Mononuclear cell (primary cell): ENCODE results near the gene ZNF629. TPM values are rescaled to one million over a fixed set of nuclear protein-coding genes. Genes with fewer than 3 reads are reported as not detected.

Experiments
- H3K27me3 ChIP-seq: 2 replicates; pipeline ENCODE4 v1.6.0; 2011; ENCODE audit warnings: low read length, control low read depth; ENCODE audit not compliant: insufficient read depth
- H3K4me1 ChIP-seq: 2 replicates; pipeline ENCODE4 v1.5.1; 2011; ENCODE audit warnings: mild to moderate bottlenecking, low read length, control low read depth; ENCODE audit not compliant: insufficient read depth
- H3K4me3 ChIP-seq: 2 replicates; pipeline ENCODE4 v1.5.1; 2011; ENCODE audit warnings: mild to moderate bottlenecking, low read length, moderate library complexity
- H3K9me3 ChIP-seq: 2 replicates; pipeline ENCODE4 v1.5.1; 2011; ENCODE audit warnings: low read depth, mild to moderate bottlenecking, control low read depth, low read length
- total RNA-seq: library from RNA; depleted of rRNA; stranded (reverse); fragments of >200 nt; gene quantifications from one replicate; pipeline ENCODE4 v1.2.3, GENCODE V29; 2012

ZNF629 gene
- total RNA-seq, 1 donor = 3.4 TPM

- Histone ChIP-seq H3K4me3 (no peak overlapping the region), H3K27me3 (no peaks in the 10 kb centered on the region), H3K4me1 (peaks cover 33% of the 10 kb centered on the region), H3K9me3 (no peaks in the 10 kb centered on the region)
These were observed 15.9 kb upstream of the ZNF629 start for GRCh38 chr16:30802936-30803335.

DNA sequence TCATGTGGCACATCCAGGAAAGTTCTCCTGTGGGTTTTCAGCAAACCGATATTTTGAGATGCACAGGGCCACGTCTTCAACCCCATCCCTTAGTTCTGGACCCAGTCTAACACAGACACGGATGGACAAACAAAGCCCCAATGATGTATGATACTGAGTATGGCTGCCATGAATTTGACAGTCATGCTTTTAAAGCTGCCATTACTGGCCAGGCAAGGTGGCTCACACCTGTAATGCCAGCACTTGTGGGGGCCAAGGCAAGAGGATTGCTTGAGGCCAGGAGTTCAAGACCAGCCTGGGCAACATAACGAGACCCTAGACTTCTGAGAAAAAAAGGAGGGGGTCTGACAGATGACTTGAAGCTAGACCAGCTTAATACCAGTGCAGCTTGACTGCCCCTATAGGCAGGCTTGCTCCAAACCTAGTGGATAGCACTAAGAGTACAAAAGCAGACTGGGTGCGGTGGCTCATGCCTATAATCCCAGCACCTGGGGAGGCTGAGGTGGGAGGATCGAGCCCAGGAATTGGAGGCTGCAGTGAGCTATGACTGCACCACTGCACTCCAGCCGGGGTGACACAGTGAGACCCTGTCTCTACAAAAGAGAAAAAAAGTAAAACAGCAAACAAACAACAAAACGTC lies 10.8 kb upstream of the ZNF629 start:
- Histone ChIP-seq H3K27me3 (no peaks in the 10 kb centered on the region), H3K4me1 (peaks cover 3% of the 10 kb centered on the region), H3K4me3 (no peak overlapping the region), H3K9me3 (no peaks in the 10 kb centered on the region)

DNA sequence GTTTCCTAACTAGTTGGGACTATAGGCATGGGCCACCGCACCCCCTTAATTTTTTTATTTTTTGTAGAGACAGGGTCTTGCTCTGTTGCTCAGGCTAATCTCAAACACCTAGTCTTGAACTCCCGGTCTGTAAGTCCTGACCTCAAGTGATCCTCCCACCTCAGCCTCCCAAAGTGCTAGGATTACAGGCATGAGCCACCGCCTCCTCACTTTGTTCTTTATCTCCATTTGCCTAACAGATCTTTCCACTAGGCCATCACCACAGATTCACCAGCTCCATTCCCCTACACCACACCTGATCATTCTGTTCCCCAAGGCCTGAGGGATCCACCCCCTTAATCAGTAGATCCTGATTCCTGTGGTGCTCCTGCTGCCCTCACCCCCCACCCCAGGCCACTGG lies 7.6 kb upstream of the ZNF629 start:
- Histone ChIP-seq H3K27me3 (no peaks in the 10 kb centered on the region), H3K4me3 (no peak overlapping the region), H3K9me3 (no peaks in the 10 kb centered on the region), H3K4me1 (no peaks in the 10 kb centered on the region)

GRCh38 chr16:30793508-30794069 lies 6.6 kb upstream of the ZNF629 start:
- H3K4me3 ChIP-seq = no peak overlapping the region
- H3K4me1 ChIP-seq = no peaks in the 10 kb centered on the region
- H3K9me3 ChIP-seq = no peaks in the 10 kb centered on the region
- no peaks in the 10 kb centered on the region for H3K27me3 ChIP-seq

DNA sequence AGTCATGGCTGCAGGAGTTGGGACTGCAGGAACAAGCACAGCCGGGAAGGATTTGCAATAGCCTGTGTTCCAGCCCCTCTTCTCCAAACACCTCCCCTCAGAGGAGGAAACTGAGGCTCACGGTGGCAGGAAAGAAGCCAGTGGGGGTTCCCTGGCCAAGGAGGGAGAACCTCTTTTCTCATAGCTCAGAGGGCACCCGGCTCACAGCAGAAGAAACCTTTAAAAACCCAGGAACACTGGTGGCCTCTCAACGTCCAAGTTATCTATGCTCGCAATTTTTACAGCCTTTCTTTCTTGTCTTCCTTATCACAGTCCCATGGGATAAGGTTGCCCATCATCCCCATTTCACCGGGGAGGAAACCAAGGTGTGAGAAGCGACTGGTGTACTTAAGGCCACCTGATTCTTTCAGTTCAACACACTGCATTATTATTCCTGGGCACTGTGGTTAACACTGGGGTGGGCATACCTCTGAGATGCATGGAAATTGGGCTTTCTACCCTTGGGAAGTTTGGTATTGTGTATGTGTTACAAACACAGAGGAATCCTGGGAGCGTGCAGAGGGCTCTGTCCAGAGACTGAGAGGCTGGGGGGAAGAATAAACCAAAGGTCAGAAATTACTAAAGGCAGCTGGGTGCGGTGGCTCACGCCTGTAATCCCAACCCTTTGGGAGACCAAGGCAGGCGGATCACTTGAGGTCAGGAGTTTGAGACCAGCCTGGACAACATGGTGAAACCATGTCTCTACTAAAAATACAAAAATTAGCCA lies 791 bp upstream of the ZNF629 start:
- H3K4me3 ChIP-seq = peak overlapping the region; percentile 72
- no peaks in the 10 kb centered on the region for H3K9me3 ChIP-seq
- peaks cover 22% of the 10 kb centered on the region for H3K4me1 ChIP-seq
- no peaks in the 10 kb centered on the region for H3K27me3 ChIP-seq

DNA sequence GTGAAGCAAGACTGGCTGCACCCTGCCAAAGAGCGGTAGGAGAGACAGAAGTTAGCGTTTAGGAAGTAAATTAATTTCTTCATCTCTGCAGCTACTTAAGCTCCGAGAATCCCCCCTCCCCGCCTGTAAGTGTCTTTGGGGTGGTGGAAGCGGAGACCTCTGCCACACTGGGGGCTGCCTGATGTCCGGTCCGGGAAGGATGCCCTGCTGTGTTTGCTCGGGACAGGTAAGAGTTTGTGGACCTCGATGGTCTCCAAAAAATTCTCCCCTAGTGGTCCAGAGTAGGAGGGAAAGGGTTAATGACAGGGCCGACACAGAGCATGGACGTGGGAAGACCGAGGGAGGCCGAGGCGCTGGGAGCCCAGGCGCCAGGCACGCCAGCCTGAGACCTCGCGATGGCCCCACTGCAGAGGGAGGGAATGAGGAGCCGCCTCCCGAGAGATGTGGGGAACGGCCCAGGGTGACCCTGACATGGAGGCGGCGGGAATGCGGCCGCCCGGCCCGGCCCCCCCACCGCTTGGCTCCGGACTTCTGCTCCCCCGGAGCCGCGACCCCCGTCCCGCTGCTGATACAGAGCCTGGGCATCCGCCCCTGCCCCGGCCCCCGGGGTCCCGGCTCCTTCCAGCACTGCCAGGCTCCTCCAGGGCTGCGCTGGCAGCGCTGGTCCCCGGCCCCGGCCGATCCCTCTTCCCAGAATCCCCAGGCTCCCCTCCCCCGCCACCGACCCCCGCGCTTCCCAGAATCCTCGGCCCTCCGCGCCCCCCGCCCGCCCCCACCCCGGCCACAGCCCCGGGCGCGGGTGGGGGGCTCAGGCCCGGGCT lies 680 bp downstream of the ZNF629 start:
- Histone ChIP-seq H3K4me3 (peak overlapping the region; percentile 72), H3K27me3 (no peaks in the 10 kb centered on the region), H3K9me3 (no peaks in the 10 kb centered on the region), H3K4me1 (peaks cover 22% of the 10 kb centered on the region)

DNA sequence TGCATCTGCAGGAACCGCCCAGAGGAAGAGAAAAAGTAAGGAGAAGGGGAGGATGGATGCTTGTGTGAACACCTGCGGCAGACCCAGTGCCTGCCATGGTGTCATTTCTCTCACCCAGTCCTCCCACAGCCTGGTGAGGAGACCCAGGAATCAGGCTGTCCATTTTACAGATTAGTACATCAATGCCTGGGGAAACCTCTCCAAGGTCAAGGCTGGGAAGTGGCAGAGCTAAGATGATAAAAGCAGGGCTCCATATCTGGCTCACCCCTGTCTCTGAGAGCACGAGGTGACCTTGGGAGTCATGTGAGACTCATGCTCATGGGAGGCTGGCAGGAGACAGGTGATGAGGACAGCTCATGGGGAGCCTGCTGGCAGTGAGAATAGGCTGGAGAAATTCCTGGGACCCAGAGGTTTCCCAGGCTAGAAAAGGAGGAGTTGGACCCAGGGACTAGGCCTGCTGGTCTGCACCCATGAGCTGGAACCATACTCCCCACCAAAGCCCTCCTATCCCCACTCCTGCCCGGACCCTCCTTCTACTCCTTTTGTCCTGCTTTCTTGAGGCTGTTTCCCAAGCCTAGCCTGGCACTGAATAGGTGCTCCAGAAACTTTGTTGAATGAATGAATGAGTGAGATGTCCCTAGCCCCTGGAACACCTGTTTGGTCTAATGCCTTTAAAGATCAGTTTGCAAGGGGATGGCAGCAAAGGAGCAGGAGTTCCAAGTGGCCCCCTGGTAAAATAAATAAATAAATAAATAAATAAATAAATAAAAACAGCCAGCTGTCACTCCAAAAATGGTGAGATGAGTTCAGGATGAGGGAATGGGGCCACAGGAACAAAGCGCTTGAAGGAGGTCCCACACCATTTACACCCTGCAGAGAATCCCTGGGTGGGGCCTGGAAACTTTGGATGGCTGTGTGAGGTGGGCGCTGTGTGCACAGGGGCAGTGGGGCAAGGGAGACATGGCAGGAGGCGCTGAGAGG lies 1.6 kb downstream of the ZNF629 start:
- Histone ChIP-seq H3K4me1 (peaks cover 30% of the 10 kb centered on the region), H3K9me3 (no peaks in the 10 kb centered on the region), H3K4me3 (no peak overlapping the region), H3K27me3 (no peaks in the 10 kb centered on the region)

DNA sequence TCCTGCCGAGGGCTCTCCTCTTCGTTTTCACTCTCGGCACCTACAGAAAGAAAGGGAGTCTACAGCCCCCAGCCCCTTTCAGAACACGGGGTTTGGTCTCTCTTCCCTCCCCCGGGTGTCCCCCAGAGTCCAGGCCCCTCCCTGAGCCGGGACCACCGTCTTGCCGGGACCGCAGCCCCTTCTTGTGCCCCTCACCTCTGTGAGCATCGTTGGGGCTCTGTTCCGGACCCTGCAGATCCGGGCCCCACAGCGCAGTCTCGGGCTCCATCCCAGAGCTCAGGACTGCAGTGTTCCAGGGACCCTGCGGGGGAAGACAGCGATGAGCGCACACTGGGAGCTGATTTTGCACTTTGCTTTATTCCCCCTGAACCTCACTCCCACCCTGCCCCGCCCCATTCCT lies 2.8 kb downstream of the ZNF629 start:
- Histone ChIP-seq H3K27me3 (no peaks in the 10 kb centered on the region), H3K4me1 (peaks cover 35% of the 10 kb centered on the region), H3K9me3 (no peaks in the 10 kb centered on the region), H3K4me3 (no peak overlapping the region)

- H3K9me3 ChIP-seq = no peaks in the 10 kb centered on the region
- H3K4me1 ChIP-seq = peaks cover 35% of the 10 kb centered on the region
- H3K4me3 ChIP-seq = no peak overlapping the region
- H3K27me3 ChIP-seq = no peaks in the 10 kb centered on the region
These were observed 3.5 kb downstream of the ZNF629 start for GRCh38 chr16:30783280-30784109.

DNA sequence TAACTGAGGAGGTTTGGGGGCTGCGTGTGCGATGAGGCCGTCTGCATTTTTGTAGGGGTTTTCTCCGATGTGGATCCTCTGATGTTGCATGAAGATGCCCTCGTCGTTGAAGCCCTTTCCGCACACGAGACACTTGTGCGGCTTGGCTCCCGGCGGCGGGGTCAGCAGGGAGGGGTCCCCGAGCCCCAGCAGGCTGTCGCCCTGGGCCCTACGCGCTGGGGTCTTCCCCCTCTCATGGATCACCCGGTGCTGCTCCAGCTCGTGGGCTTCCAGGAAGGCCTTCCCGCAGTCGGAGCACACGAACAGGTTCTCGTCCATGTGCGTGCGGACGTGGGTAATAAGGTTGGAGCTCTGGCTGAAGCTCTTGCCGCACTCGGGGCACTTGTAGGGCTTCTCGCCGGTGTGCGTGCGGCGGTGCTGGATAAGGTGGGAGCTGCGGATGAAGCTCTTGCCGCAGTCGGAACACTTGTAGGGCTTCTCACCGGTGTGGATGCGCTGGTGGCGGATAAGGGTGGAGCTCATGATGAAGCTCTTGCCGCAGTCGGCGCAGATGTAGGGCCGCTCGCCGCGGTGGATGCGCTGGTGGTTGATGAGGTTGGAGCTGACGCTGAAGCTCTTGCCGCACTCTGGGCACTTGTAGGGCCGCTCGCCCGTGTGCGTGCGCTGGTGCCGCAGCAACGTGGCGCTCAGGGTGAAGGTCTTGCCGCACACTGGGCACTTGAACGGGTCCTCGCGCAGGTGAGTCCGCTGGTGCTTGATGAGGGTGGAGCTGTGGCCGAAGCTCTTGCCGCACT lies 4.3 kb downstream of the ZNF629 start:
- Histone ChIP-seq H3K4me3 (no peak overlapping the region), H3K27me3 (no peaks in the 10 kb centered on the region), H3K4me1 (peaks cover 29% of the 10 kb centered on the region), H3K9me3 (no peaks in the 10 kb centered on the region)

GRCh38 chr16:30780549-30780948 lies 6.5 kb downstream of the ZNF629 start:
- Histone ChIP-seq H3K4me1 (peaks cover 26% of the 10 kb centered on the region), H3K4me3 (no peak overlapping the region), H3K27me3 (no peaks in the 10 kb centered on the region), H3K9me3 (no peaks in the 10 kb centered on the region)

DNA sequence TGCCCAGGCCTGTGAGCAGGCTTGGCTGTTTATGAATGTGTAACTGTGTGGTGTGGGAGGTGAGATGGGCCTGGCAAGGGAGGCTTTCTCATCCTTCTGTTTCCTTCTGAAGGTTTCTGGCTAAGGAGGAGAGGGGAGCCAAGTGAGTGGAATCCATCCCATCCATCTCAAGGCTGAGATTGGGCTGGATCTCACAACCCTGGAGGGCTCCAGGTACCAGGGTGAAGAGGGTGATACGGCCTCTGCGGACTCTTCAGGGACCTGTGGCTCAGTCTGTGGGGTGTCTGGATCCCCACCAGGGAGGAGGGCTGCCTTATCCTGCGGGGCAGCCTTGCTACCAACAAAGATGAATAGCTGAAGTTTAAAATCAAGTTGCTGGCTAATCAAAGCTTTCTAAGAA lies 7.0 kb downstream of the ZNF629 start:
- Histone ChIP-seq H3K9me3 (no peaks in the 10 kb centered on the region), H3K27me3 (no peaks in the 10 kb centered on the region), H3K4me3 (no peak overlapping the region), H3K4me1 (peaks cover 30% of the 10 kb centered on the region)

DNA sequence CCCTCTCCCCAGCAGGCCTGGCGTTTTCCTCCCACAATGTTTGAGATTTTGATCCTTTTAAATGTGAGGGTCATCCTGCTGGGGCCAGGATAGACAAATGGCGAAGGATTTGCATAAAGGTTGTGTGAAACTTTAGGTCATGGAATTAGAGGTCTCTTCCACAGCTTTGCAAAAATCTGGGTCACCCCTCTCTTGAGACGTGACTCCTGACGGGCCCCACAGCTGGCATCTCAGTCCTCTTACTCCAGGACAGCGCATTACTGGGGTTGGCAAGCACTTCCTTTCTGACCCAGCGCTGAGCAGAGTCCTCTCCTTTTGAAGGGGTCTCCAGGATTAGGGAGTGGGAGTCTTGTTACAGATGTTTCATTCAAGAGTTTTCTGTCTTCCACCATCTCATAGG lies 7.4 kb downstream of the ZNF629 start:
- H3K4me1 ChIP-seq = peaks cover 34% of the 10 kb centered on the region
- no peaks in the 10 kb centered on the region for H3K27me3 ChIP-seq
- no peaks in the 10 kb centered on the region for H3K9me3 ChIP-seq
- H3K4me3 ChIP-seq = no peak overlapping the region
